ENCODE results near the gene POU2F3. TPM values are rescaled to one million over a fixed set of nuclear protein-coding genes. Genes with fewer than 3 reads are reported as not detected.

Gene POU2F3
- total RNA-seq, 1 donor from 2014 or later = 0.97 TPM

DNA sequence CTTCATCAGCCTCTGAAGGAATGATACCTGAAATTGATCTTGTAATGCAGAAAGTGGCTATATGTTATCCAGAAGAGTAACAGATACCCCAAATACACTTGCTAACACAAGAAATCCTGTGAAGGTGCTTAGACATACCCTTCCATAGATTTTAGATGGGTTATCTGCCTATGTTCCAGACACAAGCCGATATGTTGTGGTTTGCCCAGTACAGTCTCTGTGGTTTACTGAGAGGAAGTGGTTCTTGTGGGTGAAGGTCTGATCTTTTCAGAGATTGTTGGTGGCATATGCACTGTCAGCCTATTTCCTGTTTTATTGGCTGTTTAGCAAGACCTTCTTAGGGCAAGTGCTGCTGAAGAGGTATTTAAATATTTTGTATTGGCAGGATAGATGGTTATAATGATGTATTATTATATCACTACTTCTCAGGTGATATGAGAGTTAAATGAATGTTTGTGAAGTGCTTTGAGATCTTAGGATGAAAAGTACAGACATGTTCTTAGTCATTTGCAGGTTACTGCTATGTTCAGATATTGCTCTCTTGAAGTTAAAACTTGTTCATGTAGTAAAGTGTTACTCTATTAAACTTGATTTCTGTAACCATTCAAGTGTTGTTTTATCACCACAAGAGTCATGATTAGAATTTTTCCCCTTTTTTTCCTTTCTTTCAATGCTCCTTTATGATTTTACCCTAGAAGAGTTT, 104.5 kb downstream of the POU2F3 start:
- TF ChIP-seq CTCF (IDR thresholded peaks at IDR 0.05; ENCODE audit: unreplicated experiment) = no peak
- Mint-ChIP-seq H3K27ac (ENCODE audit: unreplicated experiment) (no peak overlapping the region), H3K4me3 (ENCODE audit: unreplicated experiment) (no peak overlapping the region), H3K4me1 (ENCODE audit: unreplicated experiment) (peaks cover 61% of the 10 kb centered on the region), H3K9me3 (ENCODE audit: unreplicated experiment) (no peaks in the 10 kb centered on the region), H3K27me3 (ENCODE audit: unreplicated experiment) (no peaks in the 10 kb centered on the region), H3K36me3 (ENCODE audit: low read depth, unreplicated experiment) (no peaks in the 10 kb centered on the region)
- no peak for DNase-seq (ENCODE audit: low spot score)

GRCh38 chr11:120346233-120346632, 106.3 kb downstream of the POU2F3 start:
- Mint-ChIP-seq H3K9me3 (ENCODE audit: unreplicated experiment) (no peaks in the 10 kb centered on the region), H3K27me3 (ENCODE audit: unreplicated experiment) (no peaks in the 10 kb centered on the region), H3K4me3 (ENCODE audit: unreplicated experiment) (no peak overlapping the region), H3K4me1 (ENCODE audit: unreplicated experiment) (peaks cover 47% of the 10 kb centered on the region), H3K36me3 (ENCODE audit: low read depth, unreplicated experiment) (no peaks in the 10 kb centered on the region), H3K27ac (ENCODE audit: unreplicated experiment) (no peak overlapping the region)
- TF ChIP-seq CTCF (IDR thresholded peaks at IDR 0.05; ENCODE audit: unreplicated experiment) = no peak
- no peak for DNase-seq (ENCODE audit: low spot score)

- Mint-ChIP-seq H3K4me1 (ENCODE audit: unreplicated experiment) (peaks cover 41% of the 10 kb centered on the region), H3K9me3 (ENCODE audit: unreplicated experiment) (no peaks in the 10 kb centered on the region), H3K4me3 (ENCODE audit: unreplicated experiment) (no peak overlapping the region), H3K27me3 (ENCODE audit: unreplicated experiment) (peaks cover 2% of the 10 kb centered on the region), H3K27ac (ENCODE audit: unreplicated experiment) (no peak overlapping the region), H3K36me3 (ENCODE audit: low read depth, unreplicated experiment) (peaks cover 5% of the 10 kb centered on the region)
- no peak for DNase-seq (ENCODE audit: low spot score)
- TF ChIP-seq CTCF (IDR thresholded peaks at IDR 0.05; ENCODE audit: unreplicated experiment) = no peak
Measured at GRCh38 chr11:120350637-120351036, 110.7 kb downstream of the POU2F3 start.

- TF ChIP-seq CTCF (IDR thresholded peaks at IDR 0.05; ENCODE audit: unreplicated experiment) = no peak
- Mint-ChIP-seq H3K36me3 (ENCODE audit: low read depth, unreplicated experiment) (peaks cover 9% of the 10 kb centered on the region), H3K27me3 (ENCODE audit: unreplicated experiment) (peaks cover 2% of the 10 kb centered on the region), H3K4me1 (ENCODE audit: unreplicated experiment) (peaks cover 28% of the 10 kb centered on the region), H3K4me3 (ENCODE audit: unreplicated experiment) (no peak overlapping the region), H3K9me3 (ENCODE audit: unreplicated experiment) (no peaks in the 10 kb centered on the region), H3K27ac (ENCODE audit: unreplicated experiment) (no peak overlapping the region)
- DNase-seq (ENCODE audit: low spot score) = no peak
Measured at GRCh38 chr11:120352405-120352804, 112.5 kb downstream of the POU2F3 start.

DNA sequence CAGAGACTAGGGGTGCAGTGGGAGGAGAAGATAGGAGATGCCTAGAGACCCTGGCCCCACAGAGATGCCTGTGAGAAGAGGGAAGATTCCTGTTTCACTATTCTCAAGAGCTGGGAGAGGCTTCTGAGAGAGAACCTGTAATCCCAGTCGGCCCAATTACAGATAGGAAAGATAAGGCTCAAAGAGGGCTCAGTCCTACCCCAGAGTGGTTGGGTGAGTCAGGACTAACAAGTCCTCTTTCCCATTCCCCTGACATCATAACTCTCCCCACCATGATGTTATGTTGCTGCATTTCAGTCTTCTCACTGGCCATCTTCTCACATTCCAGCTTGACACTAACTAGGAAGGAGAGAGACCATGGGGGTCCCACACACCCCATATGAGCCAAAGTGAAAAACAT, 114.1 kb downstream of the POU2F3 start:
- Mint-ChIP-seq H3K27ac (ENCODE audit: unreplicated experiment) (no peak overlapping the region), H3K4me1 (ENCODE audit: unreplicated experiment) (peaks cover 22% of the 10 kb centered on the region), H3K9me3 (ENCODE audit: unreplicated experiment) (no peaks in the 10 kb centered on the region), H3K36me3 (ENCODE audit: low read depth, unreplicated experiment) (peaks cover 14% of the 10 kb centered on the region), H3K4me3 (ENCODE audit: unreplicated experiment) (no peak overlapping the region), H3K27me3 (ENCODE audit: unreplicated experiment) (peaks cover 4% of the 10 kb centered on the region)
- no peak for DNase-seq (ENCODE audit: low spot score)
- TF ChIP-seq CTCF (IDR thresholded peaks at IDR 0.05; ENCODE audit: unreplicated experiment) = no peak
